Calu3 (cell line): ENCODE results near the gene OR51I2. TPM values are rescaled to one million over a fixed set of nuclear protein-coding genes. Genes with fewer than 3 reads are reported as not detected.

ENCODE experiments used
- BruUV-seq: library from RNA; stranded (reverse); fragments of 400-500 nt; replicated peaks from 2 replicates; lab custom pipeline; 2021; lab: Mats Ljungman, UMichigan
- CTCF ChIA-PET: fragments of 300-600 bp; sonication (Branson Sonifier 250); formaldehyde crosslinking; loops from one replicate; lab custom pipeline; 2022; ENCODE audit warnings: antibody characterized with exemption; lab: Charles Lee
- DNase-seq: peaks from one replicate; pipeline ENCODE4 v3.0.0; 2022
- H3K27ac Mint-ChIP-seq: one replicate; pipeline ENCODE4 v1.8.0; 2022; ENCODE audit warnings: mixed read lengths; ENCODE audit not compliant: unreplicated experiment
- H3K27me3 Mint-ChIP-seq: one replicate; pipeline ENCODE4 v1.8.0; 2022; ENCODE audit warnings: mixed read lengths; ENCODE audit not compliant: unreplicated experiment
- H3K36me3 Mint-ChIP-seq: one replicate; pipeline ENCODE4 v1.8.0; 2022; ENCODE audit warnings: mild to moderate bottlenecking, moderate library complexity, mixed read lengths; ENCODE audit not compliant: insufficient read depth, unreplicated experiment
- H3K4me1 Mint-ChIP-seq: one replicate; pipeline ENCODE4 v1.8.0; 2022; ENCODE audit warnings: mild to moderate bottlenecking, low read depth, mixed read lengths; ENCODE audit not compliant: unreplicated experiment
- H3K4me3 Mint-ChIP-seq: one replicate; pipeline ENCODE4 v1.8.0; 2022; ENCODE audit warnings: mild to moderate bottlenecking, low read depth, moderate library complexity, mixed read lengths; ENCODE audit not compliant: unreplicated experiment
- H3K9me3 Mint-ChIP-seq: one replicate; pipeline ENCODE4 v1.8.0; 2022; ENCODE audit warnings: low read depth, mixed read lengths; ENCODE audit not compliant: unreplicated experiment
- CTCF ChIP-seq: fragments of 200-600 bp; IDR thresholded peaks from one replicate; pipeline ENCODE4 v1.8.0; 2022; ENCODE audit warnings: antibody characterized with exemption; ENCODE audit not compliant: unreplicated experiment
- intact Hi-C: fragments of 100-400 bp; cut with micrococcal nuclease; formaldehyde crosslinking; loops from one replicate; pipeline ENCODE4 v1.10.0; 2022; ENCODE audit not compliant: unreplicated experiment
- total RNA-seq: library from RNA; stranded (reverse); gene quantifications from 2 replicates; pipeline ENCODE4 v1.2.3, GENCODE V29; 2022

The OR51I2 gene
- total RNA-seq, 1 experiment from 2014 or later = not detected

- Mint-ChIP-seq H3K4me3 (no peak overlapping the region), H3K9me3 (no peaks in the 10 kb centered on the region), H3K4me1 (no peaks in the 10 kb centered on the region), H3K36me3 (no peaks in the 10 kb centered on the region), H3K27ac (no peak overlapping the region), H3K27me3 (peaks cover 41% of the 10 kb centered on the region)
- intact Hi-C loops = no loop called here
- no TSS peak for BruUV-seq
- TF ChIP-seq CTCF = no peak
- DNase-seq = no peak
- CTCF ChIA-PET = interaction anchor here (0.6 kb wide), 2 partner anchors 31 to 176 kb away, joined by 4 to 6 read pairs; no protein-coding TSS in a partner anchor
These were observed 40.6 kb downstream of the OR51I2 start for GRCh38 chr11:5489576-5490357.

DNA sequence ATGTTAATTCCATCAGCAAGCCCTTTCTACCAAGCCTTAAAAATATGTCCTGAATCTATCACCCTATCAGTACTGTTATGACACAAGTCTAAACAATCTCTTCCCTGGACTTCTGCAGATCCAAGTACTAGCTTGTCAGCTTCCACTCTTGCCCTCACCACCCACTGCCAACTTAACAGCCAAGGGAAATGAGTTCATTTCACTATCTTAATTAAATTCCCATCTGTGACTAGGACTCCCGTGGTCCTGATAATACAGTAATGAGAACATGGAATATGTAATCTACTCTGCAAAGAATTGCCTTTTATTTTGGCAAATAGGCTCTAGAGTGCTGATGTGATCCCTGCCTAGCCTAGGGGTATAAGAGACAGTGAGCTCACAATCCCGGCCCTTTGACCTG, 50.5 kb downstream of the OR51I2 start:
- DNase-seq = no peak
- CTCF ChIA-PET = no interaction called here

DNA sequence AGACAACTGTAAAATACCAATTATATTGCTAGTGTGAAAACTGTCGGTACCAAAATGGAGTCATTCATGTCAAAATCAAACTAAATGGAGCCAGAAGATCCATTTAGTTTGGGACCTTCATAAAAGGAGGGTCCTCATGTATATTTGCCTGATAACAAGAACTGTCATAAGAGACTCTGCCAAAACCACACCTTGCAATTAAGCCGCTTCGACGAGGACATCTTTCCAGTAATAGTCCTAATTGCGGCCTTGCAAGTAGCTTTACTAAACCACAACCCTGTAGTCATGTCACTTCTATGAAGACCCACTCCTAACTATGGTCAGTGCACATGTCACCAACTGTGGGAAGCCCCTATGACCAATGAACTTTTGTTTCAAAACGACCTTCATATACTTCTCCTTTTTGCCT, 51.3 kb downstream of the OR51I2 start:
- TF ChIP-seq CTCF = no peak

More for the DNA sequence above, 50.5 kb downstream of the OR51I2 start:
- no peak for TF ChIP-seq CTCF
- H3K27me3 Mint-ChIP-seq = peaks cover 72% of the 10 kb centered on the region
- H3K4me1 Mint-ChIP-seq = no peaks in the 10 kb centered on the region
- no peak overlapping the region for H3K27ac Mint-ChIP-seq
- no peaks in the 10 kb centered on the region for H3K9me3 Mint-ChIP-seq
- no peak overlapping the region for H3K4me3 Mint-ChIP-seq
- no TSS peak for BruUV-seq
- intact Hi-C loops = no loop called here
- H3K36me3 Mint-ChIP-seq = no peaks in the 10 kb centered on the region

DNA sequence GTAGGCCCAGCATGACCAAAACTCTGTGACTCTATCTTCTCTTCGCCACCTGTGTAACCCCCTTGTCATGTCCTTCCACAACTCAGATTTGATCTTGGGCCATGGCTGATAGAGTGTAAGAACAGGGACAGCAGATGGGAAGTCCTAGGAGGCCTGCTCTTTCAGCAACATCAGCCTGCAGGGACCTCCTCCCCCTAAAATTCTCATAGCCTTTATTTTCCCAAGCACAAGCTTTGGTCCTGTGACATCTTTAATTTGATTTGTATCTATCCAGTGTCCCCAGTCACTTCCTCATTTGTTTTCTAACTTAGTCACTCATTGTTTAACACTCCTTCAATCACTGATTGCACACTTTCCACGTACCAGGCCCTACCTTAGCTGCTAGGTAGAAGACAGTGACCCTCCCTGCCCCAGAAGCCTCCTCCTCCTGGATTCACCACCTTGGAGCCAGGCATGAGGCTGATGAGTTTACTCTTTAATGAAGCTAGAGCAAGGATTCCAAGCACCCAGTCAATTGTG, 55.3 kb downstream of the OR51I2 start:
- no peak overlapping the region for H3K4me3 Mint-ChIP-seq
- H3K27me3 Mint-ChIP-seq = peaks cover 77% of the 10 kb centered on the region
- no peak for TF ChIP-seq CTCF
- no peaks in the 10 kb centered on the region for H3K9me3 Mint-ChIP-seq
- H3K4me1 Mint-ChIP-seq = no peaks in the 10 kb centered on the region
- H3K36me3 Mint-ChIP-seq = no peaks in the 10 kb centered on the region
- intact Hi-C loops = no loop called here
- CTCF ChIA-PET = no interaction called here
- no peak overlapping the region for H3K27ac Mint-ChIP-seq
- no peak for DNase-seq
- BruUV-seq = no TSS peak

More for the DNA sequence above, 51.3 kb downstream of the OR51I2 start:
- Mint-ChIP-seq H3K36me3 (no peaks in the 10 kb centered on the region), H3K27ac (no peak overlapping the region), H3K9me3 (no peaks in the 10 kb centered on the region), H3K4me3 (no peak overlapping the region), H3K4me1 (no peaks in the 10 kb centered on the region), H3K27me3 (peaks cover 78% of the 10 kb centered on the region)
- CTCF ChIA-PET = no interaction called here
- BruUV-seq = no TSS peak
- intact Hi-C loops = no loop called here
- DNase-seq = no peak
